ENCODE measurements around the gene TRIM34. TPM values are rescaled to one million over a fixed set of nuclear protein-coding genes. Genes with fewer than 3 reads are reported as not detected.

TRIM34 gene
- total RNA-seq, 1 experiment from 2014 or later: 0.66 TPM

- POLR2A ChIA-PET: no interaction called here
- Mint-ChIP-seq H3K27me3 (ENCODE audit: low read depth) (no peaks in the 10 kb centered on the region), H3K4me1 (peaks cover 48% of the 10 kb centered on the region), H3K9me3 (peaks cover 10% of the 10 kb centered on the region), H3K27ac (peak overlapping the region; percentile 99), H3K36me3 (peaks cover 11% of the 10 kb centered on the region), H3K4me3 (peak overlapping the region; percentile 75)
- ATAC-seq: no peak
- CTCF ChIA-PET: interaction anchor here (1.3 to 1.5 kb wide), 3 partner anchors 90 to 214 kb away, joined by 3 to 4 read pairs (median 3); no protein-coding TSS in a partner anchor
- TF ChIP-seq MXD4 (CRISPR knock-in tag; IDR thresholded peaks at IDR 0.05; ENCODE audit: borderline replicate concordance): no peak
- no peak for TF ChIP-seq ZNF423 (CRISPR knock-in tag; IDR thresholded peaks at IDR 0.05)
- TF ChIP-seq EMX1 (CRISPR knock-in tag; IDR thresholded peaks at IDR 0.05): no peak
- no peak for TF ChIP-seq RELA (CRISPR knock-in tag; IDR thresholded peaks at IDR 0.05; ENCODE audit: borderline replicate concordance)
- TF ChIP-seq ELF4 (CRISPR knock-in tag; IDR thresholded peaks at IDR 0.05; ENCODE audit: low read depth): no peak
- TF ChIP-seq, protein P1, sequence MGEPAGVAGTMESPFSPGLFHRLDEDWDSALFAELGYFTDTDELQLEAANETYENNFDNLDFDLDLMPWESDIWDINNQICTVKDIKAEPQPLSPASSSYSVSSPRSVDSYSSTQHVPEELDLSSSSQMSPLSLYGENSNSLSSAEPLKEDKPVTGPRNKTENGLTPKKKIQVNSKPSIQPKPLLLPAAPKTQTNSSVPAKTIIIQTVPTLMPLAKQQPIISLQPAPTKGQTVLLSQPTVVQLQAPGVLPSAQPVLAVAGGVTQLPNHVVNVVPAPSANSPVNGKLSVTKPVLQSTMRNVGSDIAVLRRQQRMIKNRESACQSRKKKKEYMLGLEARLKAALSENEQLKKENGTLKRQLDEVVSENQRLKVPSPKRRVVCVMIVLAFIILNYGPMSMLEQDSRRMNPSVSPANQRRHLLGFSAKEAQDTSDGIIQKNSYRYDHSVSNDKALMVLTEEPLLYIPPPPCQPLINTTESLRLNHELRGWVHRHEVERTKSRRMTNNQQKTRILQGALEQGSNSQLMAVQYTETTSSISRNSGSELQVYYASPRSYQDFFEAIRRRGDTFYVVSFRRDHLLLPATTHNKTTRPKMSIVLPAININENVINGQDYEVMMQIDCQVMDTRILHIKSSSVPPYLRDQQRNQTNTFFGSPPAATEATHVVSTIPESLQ (CRISPR knock-in tag; IDR thresholded peaks at IDR 0.05): no peak
- TF ChIP-seq JAZF1 (CRISPR knock-in tag; IDR thresholded peaks at IDR 0.05): no peak
- no peak for TF ChIP-seq ZNF416 (CRISPR knock-in tag; IDR thresholded peaks at IDR 0.05)
- no peak for TF ChIP-seq STAT6 (CRISPR knock-in tag; conservative IDR thresholded peaks at IDR 0.05; ENCODE audit: low read depth)
- no peak for TF ChIP-seq PRRX2 (CRISPR knock-in tag; IDR thresholded peaks at IDR 0.05)
- TF ChIP-seq, protein P2, sequence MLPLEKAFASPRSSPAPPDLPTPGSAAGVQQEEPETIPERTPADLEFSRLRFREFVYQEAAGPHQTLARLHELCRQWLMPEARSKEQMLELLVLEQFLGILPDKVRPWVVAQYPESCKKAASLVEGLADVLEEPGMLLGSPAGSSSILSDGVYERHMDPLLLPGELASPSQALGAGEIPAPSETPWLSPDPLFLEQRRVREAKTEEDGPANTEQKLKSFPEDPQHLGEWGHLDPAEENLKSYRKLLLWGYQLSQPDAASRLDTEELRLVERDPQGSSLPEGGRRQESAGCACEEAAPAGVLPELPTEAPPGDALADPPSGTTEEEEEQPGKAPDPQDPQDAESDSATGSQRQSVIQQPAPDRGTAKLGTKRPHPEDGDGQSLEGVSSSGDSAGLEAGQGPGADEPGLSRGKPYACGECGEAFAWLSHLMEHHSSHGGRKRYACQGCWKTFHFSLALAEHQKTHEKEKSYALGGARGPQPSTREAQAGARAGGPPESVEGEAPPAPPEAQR (CRISPR knock-in tag; IDR thresholded peaks at IDR 0.05): no peak
- TF ChIP-seq CREM (CRISPR knock-in tag; IDR thresholded peaks at IDR 0.05): no peak
- TF ChIP-seq, protein P3, sequence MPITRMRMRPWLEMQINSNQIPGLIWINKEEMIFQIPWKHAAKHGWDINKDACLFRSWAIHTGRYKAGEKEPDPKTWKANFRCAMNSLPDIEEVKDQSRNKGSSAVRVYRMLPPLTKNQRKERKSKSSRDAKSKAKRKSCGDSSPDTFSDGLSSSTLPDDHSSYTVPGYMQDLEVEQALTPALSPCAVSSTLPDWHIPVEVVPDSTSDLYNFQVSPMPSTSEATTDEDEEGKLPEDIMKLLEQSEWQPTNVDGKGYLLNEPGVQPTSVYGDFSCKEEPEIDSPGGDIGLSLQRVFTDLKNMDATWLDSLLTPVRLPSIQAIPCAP (CRISPR knock-in tag; IDR thresholded peaks at IDR 0.05): no peak
- no peak for TF ChIP-seq ZNF263 (CRISPR knock-in tag; IDR thresholded peaks at IDR 0.05; ENCODE audit: low read depth)
- no peak for TF ChIP-seq GTF2I (CRISPR knock-in tag; conservative IDR thresholded peaks at IDR 0.05)
- DNase-seq (ENCODE audit: low spot score): no peak
Observed at GRCh38 chr11:5690216-5690615, 65.4 kb downstream of the TRIM34 start.

GRCh38 chr11:5690736-5691135 lies 65.9 kb downstream of the TRIM34 start:
- Mint-ChIP-seq H3K4me3 (peak overlapping the region; percentile 75), H3K27ac (peak overlapping the region; percentile 99), H3K36me3 (peaks cover 14% of the 10 kb centered on the region), H3K4me1 (peaks cover 52% of the 10 kb centered on the region), H3K9me3 (peaks cover 10% of the 10 kb centered on the region), H3K27me3 (ENCODE audit: low read depth) (no peaks in the 10 kb centered on the region)
- POLR2A ChIA-PET: no interaction called here
- CTCF ChIA-PET: no interaction called here
- DNase-seq (ENCODE audit: low spot score) (no peak), ATAC-seq (no peak)
- TF ChIP-seq ZNF138 (CRISPR knock-in tag; conservative IDR thresholded peaks at IDR 0.05): no peak
- no peak for TF ChIP-seq GTF2I (CRISPR knock-in tag; conservative IDR thresholded peaks at IDR 0.05)
- TF ChIP-seq CREM (CRISPR knock-in tag; IDR thresholded peaks at IDR 0.05): no peak
- TF ChIP-seq, protein P4, sequence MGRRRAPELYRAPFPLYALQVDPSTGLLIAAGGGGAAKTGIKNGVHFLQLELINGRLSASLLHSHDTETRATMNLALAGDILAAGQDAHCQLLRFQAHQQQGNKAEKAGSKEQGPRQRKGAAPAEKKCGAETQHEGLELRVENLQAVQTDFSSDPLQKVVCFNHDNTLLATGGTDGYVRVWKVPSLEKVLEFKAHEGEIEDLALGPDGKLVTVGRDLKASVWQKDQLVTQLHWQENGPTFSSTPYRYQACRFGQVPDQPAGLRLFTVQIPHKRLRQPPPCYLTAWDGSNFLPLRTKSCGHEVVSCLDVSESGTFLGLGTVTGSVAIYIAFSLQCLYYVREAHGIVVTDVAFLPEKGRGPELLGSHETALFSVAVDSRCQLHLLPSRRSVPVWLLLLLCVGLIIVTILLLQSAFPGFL (CRISPR knock-in tag; IDR thresholded peaks at IDR 0.05; ENCODE audit: borderline replicate concordance): no peak
- TF ChIP-seq FOXJ3 (CRISPR knock-in tag; IDR thresholded peaks at IDR 0.05; ENCODE audit: borderline replicate concordance): no peak
- no peak for TF ChIP-seq RORB (CRISPR knock-in tag; IDR thresholded peaks at IDR 0.05)
- TF ChIP-seq TEAD1 (CRISPR knock-in tag; IDR thresholded peaks at IDR 0.05): no peak
- no peak for TF ChIP-seq PRRX2 (CRISPR knock-in tag; IDR thresholded peaks at IDR 0.05)
- TF ChIP-seq JAZF1 (CRISPR knock-in tag; IDR thresholded peaks at IDR 0.05): no peak
- no peak for TF ChIP-seq SMAD3 (CRISPR knock-in tag; IDR thresholded peaks at IDR 0.05; ENCODE audit: borderline replicate concordance)
- no peak for TF ChIP-seq ZNF425 (CRISPR knock-in tag; conservative IDR thresholded peaks at IDR 0.05)
- TF ChIP-seq, protein P5, sequence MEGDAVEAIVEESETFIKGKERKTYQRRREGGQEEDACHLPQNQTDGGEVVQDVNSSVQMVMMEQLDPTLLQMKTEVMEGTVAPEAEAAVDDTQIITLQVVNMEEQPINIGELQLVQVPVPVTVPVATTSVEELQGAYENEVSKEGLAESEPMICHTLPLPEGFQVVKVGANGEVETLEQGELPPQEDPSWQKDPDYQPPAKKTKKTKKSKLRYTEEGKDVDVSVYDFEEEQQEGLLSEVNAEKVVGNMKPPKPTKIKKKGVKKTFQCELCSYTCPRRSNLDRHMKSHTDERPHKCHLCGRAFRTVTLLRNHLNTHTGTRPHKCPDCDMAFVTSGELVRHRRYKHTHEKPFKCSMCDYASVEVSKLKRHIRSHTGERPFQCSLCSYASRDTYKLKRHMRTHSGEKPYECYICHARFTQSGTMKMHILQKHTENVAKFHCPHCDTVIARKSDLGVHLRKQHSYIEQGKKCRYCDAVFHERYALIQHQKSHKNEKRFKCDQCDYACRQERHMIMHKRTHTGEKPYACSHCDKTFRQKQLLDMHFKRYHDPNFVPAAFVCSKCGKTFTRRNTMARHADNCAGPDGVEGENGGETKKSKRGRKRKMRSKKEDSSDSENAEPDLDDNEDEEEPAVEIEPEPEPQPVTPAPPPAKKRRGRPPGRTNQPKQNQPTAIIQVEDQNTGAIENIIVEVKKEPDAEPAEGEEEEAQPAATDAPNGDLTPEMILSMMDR (IDR thresholded peaks at IDR 0.05): no peak
